ENCODE measurements around the gene SPRTN. TPM values are rescaled to one million over a fixed set of nuclear protein-coding genes. Genes with fewer than 3 reads are reported as not detected.

The SPRTN gene, protein sequence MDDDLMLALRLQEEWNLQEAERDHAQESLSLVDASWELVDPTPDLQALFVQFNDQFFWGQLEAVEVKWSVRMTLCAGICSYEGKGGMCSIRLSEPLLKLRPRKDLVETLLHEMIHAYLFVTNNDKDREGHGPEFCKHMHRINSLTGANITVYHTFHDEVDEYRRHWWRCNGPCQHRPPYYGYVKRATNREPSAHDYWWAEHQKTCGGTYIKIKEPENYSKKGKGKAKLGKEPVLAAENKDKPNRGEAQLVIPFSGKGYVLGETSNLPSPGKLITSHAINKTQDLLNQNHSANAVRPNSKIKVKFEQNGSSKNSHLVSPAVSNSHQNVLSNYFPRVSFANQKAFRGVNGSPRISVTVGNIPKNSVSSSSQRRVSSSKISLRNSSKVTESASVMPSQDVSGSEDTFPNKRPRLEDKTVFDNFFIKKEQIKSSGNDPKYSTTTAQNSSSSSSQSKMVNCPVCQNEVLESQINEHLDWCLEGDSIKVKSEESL
- total RNA-seq: 11.8 to 16.4 TPM (median 15.0 TPM) in 3 replicates
- long read RNA-seq, transcript SPRTN-202 (5 exons, 3,468 nt): major isoform, 24 of 29 reads
- long read RNA-seq, partial matches to known transcripts: 0 of 29 reads
- long read RNA-seq, other reads (novel, unspliced or antisense): 1 of 29 reads

DNA sequence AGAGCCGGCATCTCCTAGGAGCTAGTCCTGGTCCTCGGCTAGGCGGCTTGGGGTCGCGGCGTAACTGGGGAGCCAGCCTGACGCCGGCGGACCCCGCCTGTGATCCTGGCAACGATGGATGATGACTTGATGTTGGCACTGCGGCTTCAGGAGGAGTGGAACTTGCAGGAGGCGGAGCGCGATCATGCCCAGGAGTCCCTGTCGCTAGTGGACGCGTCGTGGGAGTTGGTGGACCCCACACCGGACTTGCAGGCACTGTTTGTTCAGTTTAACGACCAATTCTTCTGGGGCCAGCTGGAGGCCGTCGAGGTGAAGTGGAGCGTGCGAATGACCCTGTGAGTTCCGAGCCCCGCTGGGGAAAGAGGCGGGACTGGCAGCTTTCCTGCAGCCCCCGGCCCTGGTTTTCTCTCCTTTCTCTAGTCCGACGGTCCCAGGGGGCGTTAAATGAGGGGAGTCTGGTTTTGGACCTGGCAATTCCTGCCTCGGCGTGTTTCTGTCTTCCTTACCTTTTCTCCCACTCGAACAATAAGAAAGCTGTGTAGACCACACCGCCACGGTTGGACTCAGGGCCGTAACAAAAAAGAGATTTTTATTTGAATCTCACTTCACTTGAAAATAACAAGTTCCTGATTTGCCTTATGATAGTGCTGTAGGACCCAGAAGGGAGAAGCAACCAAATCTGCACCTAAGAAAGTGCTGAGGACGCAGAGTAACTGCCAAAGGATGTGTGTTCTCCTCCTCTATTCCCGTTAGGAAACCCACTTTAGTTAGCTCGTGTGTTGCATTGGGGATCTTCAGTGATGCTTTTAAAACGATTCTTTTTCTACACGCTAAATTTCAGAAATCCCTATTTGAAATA, at the start of gene SPRTN:
SPRTN (plus strand) TSS at position 24 of the 859 bp plus-strand sequence; CDS start at position 115, 91 bp downstream.
- Mint-ChIP-seq H3K27me3 (ENCODE audit: low read depth) (no peaks in the 10 kb centered on the region), H3K4me1 (ENCODE audit: low read depth) (peaks cover 54% of the 10 kb centered on the region), H3K36me3 (ENCODE audit: low read depth) (peaks cover 11% of the 10 kb centered on the region), H3K27ac (ENCODE audit: unreplicated experiment) (peak within 1 kb of the TSS; percentile 100), H3K9me3 (ENCODE audit: low read depth) (no peaks in the 10 kb centered on the region), H3K4me3 (ENCODE audit: unreplicated experiment) (peak within 1 kb of the TSS; percentile 100)
- TF ChIP-seq, protein P1, sequence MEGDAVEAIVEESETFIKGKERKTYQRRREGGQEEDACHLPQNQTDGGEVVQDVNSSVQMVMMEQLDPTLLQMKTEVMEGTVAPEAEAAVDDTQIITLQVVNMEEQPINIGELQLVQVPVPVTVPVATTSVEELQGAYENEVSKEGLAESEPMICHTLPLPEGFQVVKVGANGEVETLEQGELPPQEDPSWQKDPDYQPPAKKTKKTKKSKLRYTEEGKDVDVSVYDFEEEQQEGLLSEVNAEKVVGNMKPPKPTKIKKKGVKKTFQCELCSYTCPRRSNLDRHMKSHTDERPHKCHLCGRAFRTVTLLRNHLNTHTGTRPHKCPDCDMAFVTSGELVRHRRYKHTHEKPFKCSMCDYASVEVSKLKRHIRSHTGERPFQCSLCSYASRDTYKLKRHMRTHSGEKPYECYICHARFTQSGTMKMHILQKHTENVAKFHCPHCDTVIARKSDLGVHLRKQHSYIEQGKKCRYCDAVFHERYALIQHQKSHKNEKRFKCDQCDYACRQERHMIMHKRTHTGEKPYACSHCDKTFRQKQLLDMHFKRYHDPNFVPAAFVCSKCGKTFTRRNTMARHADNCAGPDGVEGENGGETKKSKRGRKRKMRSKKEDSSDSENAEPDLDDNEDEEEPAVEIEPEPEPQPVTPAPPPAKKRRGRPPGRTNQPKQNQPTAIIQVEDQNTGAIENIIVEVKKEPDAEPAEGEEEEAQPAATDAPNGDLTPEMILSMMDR (IDR thresholded peaks at IDR 0.05): peak; percentile 12
- DNase-seq (ENCODE audit: low spot score): peak; percentile 94

DNA sequence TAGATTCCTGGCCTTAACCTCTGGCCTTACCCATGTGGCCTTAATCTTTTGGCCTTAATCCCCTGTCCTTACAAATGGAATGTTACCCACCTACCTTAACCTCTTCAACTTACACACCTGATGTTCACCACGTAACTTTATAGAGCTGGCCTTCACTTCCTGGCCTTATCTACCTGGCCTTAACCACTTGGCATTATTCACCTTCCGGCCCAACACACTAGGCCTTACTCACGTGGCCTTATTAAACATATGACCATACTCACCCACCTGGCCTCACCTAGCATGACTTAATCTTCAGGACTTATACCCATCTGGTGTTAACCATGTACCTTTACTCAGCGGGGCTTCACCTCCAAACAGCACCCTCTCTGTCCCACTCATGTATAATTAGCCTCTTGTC, 42.2 kb upstream of the SPRTN start:
- Mint-ChIP-seq H3K27ac (ENCODE audit: unreplicated experiment) (no peak overlapping the region), H3K27me3 (ENCODE audit: low read depth) (no peaks in the 10 kb centered on the region), H3K9me3 (ENCODE audit: low read depth) (no peaks in the 10 kb centered on the region), H3K36me3 (ENCODE audit: low read depth) (no peaks in the 10 kb centered on the region), H3K4me3 (ENCODE audit: unreplicated experiment) (no peak overlapping the region), H3K4me1 (ENCODE audit: low read depth) (no peaks in the 10 kb centered on the region)
- DNase-seq (ENCODE audit: low spot score): no peak
- TF ChIP-seq, protein P1 (IDR thresholded peaks at IDR 0.05): no peak

DNA sequence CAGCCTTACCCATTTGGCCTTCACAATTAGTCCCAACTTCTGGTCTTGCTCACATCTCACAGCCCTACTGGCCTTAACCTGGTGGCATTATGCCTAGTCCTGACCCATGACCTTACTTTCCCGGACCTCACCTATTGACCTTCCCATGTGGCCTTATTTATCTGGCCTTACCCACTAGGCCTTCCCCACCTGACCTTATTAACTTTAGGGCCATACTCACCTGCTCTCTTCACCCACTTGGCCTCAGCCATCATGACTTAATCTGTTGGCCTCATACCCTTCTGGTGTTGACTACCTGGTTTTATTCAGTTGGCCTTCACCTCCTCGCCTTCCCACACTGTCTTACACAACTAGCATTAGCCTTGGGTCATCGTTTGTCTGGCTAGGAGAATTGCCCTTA, 36.1 kb upstream of the SPRTN start:
- Mint-ChIP-seq H3K27me3 (ENCODE audit: low read depth) (no peaks in the 10 kb centered on the region), H3K4me1 (ENCODE audit: low read depth) (no peaks in the 10 kb centered on the region), H3K36me3 (ENCODE audit: low read depth) (no peaks in the 10 kb centered on the region), H3K4me3 (ENCODE audit: unreplicated experiment) (no peak overlapping the region), H3K27ac (ENCODE audit: unreplicated experiment) (no peak overlapping the region), H3K9me3 (ENCODE audit: low read depth) (no peaks in the 10 kb centered on the region)
- no peak for DNase-seq (ENCODE audit: low spot score)
- TF ChIP-seq, protein P1 (IDR thresholded peaks at IDR 0.05): no peak

DNA sequence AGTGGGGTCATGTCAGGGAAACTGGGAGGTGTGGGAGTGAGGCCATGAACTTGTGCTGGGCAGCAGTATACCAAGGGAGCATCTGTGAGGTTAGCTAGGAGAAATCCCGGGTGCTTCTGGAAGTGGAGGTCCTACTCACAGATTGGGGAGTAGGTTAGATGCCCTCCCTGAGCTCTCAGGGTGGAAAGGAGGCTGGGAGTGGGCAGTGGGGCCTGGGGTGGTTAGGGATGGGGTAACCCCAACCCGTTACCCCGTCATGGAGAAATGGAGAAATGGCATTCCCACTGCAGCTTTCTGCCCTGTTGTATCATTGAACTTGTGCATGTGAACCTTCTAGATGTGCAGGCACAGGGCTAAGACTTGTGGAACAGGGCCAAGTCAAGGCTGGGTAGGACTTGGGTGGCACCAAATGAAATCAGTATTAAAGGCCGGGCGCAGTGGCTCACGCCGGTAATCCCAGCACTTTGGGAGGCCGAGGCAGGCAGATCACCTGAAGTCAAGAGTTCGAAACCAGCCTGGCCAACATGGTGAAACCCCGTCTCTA, 27.6 kb upstream of the SPRTN start:
- Mint-ChIP-seq H3K4me1 (ENCODE audit: low read depth) (no peaks in the 10 kb centered on the region), H3K27ac (ENCODE audit: unreplicated experiment) (no peak overlapping the region), H3K9me3 (ENCODE audit: low read depth) (no peaks in the 10 kb centered on the region), H3K27me3 (ENCODE audit: low read depth) (no peaks in the 10 kb centered on the region), H3K36me3 (ENCODE audit: low read depth) (no peaks in the 10 kb centered on the region), H3K4me3 (ENCODE audit: unreplicated experiment) (no peak overlapping the region)
- DNase-seq (ENCODE audit: low spot score): no peak
- TF ChIP-seq, protein P1 (IDR thresholded peaks at IDR 0.05): no peak
